Brain pericyte (primary cell): ENCODE measurements around the gene DTNBP1.
"Not testable (repeated sequence)": the region's sequence is repeated elsewhere in the genome, so short reads cannot be mapped to it uniquely, and the experiment has no call there.

Experiments used
- DNase-seq: peaks from one replicate; pipeline ENCODE4 v3.0.0-alpha.2; 2012; ENCODE audit warnings: low read depth, low spot score

Gene DTNBP1

GRCh38 chr6:15668918-15669317 lies 6.1 kb upstream of the DTNBP1 start:
- no peak for DNase-seq

GRCh38 chr6:15666896-15667295 lies 4.1 kb upstream of the DTNBP1 start:
- DNase-seq: not testable (repeated sequence)

- DNase-seq: no peak
These were observed 2.4 kb upstream of the DTNBP1 start for GRCh38 chr6:15665237-15665636.

GRCh38 chr6:15663130-15663871 lies 473 bp upstream of the DTNBP1 start:
- no peak for DNase-seq

GRCh38 chr6:15661853-15662325 lies 939 bp downstream of the DTNBP1 start:
- no peak for DNase-seq

GRCh38 chr6:15659181-15659580 lies 3.6 kb downstream of the DTNBP1 start:
- DNase-seq: no peak

GRCh38 chr6:15658181-15658744 lies 4.6 kb downstream of the DTNBP1 start:
- no peak for DNase-seq

- no peak for DNase-seq
These were observed 5.5 kb downstream of the DTNBP1 start for GRCh38 chr6:15657290-15657689.

GRCh38 chr6:15656145-15656544 lies 6.7 kb downstream of the DTNBP1 start:
- no peak for DNase-seq

- DNase-seq: no peak
These were observed 8.6 kb downstream of the DTNBP1 start for GRCh38 chr6:15654250-15654649.

- DNase-seq: no peak
These were observed 9.2 kb downstream of the DTNBP1 start for GRCh38 chr6:15653581-15653980.

- not testable (repeated sequence) for DNase-seq
These were observed 12.7 kb downstream of the DTNBP1 start for GRCh38 chr6:15650004-15650559.

GRCh38 chr6:15644904-15645303 lies 17.9 kb downstream of the DTNBP1 start:
- DNase-seq: no peak

GRCh38 chr6:15643542-15643941 lies 19.3 kb downstream of the DTNBP1 start:
- DNase-seq: no peak

GRCh38 chr6:15642276-15642675 lies 20.6 kb downstream of the DTNBP1 start:
- DNase-seq: no peak

GRCh38 chr6:15638373-15638772 lies 24.5 kb downstream of the DTNBP1 start:
- no peak for DNase-seq

GRCh38 chr6:15631432-15631831 lies 31.4 kb downstream of the DTNBP1 start:
- DNase-seq: no peak

GRCh38 chr6:15630202-15630601 lies 32.6 kb downstream of the DTNBP1 start:
- no peak for DNase-seq

- no peak for DNase-seq
These were observed 33.3 kb downstream of the DTNBP1 start for GRCh38 chr6:15629487-15629886.

GRCh38 chr6:15628499-15629131 lies 34.2 kb downstream of the DTNBP1 start:
- DNase-seq: no peak

GRCh38 chr6:15627821-15628220 lies 35.0 kb downstream of the DTNBP1 start:
- DNase-seq: no peak

GRCh38 chr6:15626878-15627674 lies 35.8 kb downstream of the DTNBP1 start:
- DNase-seq: no peak
